Ishikawa (cell line): ENCODE results near the gene FANCE.

Source experiments
- CEBPB ChIP-seq: IDR thresholded peaks from 2 replicates; pipeline ENCODE4 v1.6.1; 2012
- CREB1 ChIP-seq: IDR thresholded peaks from 2 replicates; pipeline ENCODE4 v1.6.1; 2012; ENCODE audit warnings: low read depth
- EGR1 ChIP-seq: IDR thresholded peaks from 2 replicates; pipeline ENCODE4 v1.6.1; 2012
- EP300 ChIP-seq: IDR thresholded peaks from 2 replicates; pipeline ENCODE4 v1.6.1; 2012; ENCODE audit warnings: borderline replicate concordance
- MAX ChIP-seq: IDR thresholded peaks from 2 replicates; pipeline ENCODE4 v1.6.1; 2012
- REST ChIP-seq: IDR thresholded peaks from 2 replicates; pipeline ENCODE4 v1.6.1; 2012; ENCODE audit warnings: low read depth, mild to moderate bottlenecking
- TCF12 ChIP-seq: IDR thresholded peaks from 2 replicates; pipeline ENCODE4 v1.6.1; 2012; ENCODE audit warnings: low read depth
- YY1 ChIP-seq: IDR thresholded peaks from 2 replicates; pipeline ENCODE4 v1.6.1; 2012; ENCODE audit warnings: low read depth
- ZBTB7A ChIP-seq: IDR thresholded peaks from 2 replicates; pipeline ENCODE4 v1.6.1; 2012; ENCODE audit warnings: low read depth

GRCh38 chr6:35410131-35410530 lies 42.0 kb upstream of the FANCE start:
- no peak for TF ChIP-seq CREB1
- TF ChIP-seq ZBTB7A: no peak
- no peak for TF ChIP-seq REST
- no peak for TF ChIP-seq MAX
- TF ChIP-seq TCF12: no peak
- TF ChIP-seq YY1: no peak
- TF ChIP-seq EGR1: no peak
- no peak for TF ChIP-seq EP300
- no peak for TF ChIP-seq CEBPB
